Smooth muscle cell (in vitro differentiated cells): ENCODE data around the gene GLRA3. TPM values are rescaled to one million over a fixed set of nuclear protein-coding genes. Genes with fewer than 3 reads are reported as not detected.

Experiments
- DNase-seq: peaks from one replicate; lab custom pipeline; 2025; ENCODE audit not compliant: unreplicated experiment; lab: John Stamatoyannopoulos, UW
- H2AFZ ChIP-seq: fragments of 200-600 bp; sonication (generic); 2 replicates; pipeline ENCODE4 v1.6.0; 2016; ENCODE audit warnings: antibody characterized with exemption, low read depth, mild to moderate bottlenecking
- H3F3A ChIP-seq: fragments of 200-600 bp; sonication (generic); 2 replicates; pipeline ENCODE4 v1.6.0; 2017; ENCODE audit warnings: antibody characterized with exemption, low read depth
- H3K27ac ChIP-seq: fragments of 200-600 bp; sonication (generic); 2 replicates; pipeline ENCODE4 v1.5.1; 2016; ENCODE audit warnings: low read depth, mild to moderate bottlenecking
- H3K27me3 ChIP-seq: fragments of 200-600 bp; sonication (generic); 2 replicates; pipeline ENCODE4 v1.6.1; 2016; ENCODE audit warnings: low read depth, mild to moderate bottlenecking
- H3K36me3 ChIP-seq: fragments of 200-600 bp; sonication (generic); 2 replicates; pipeline ENCODE4 v1.5.1; 2016; ENCODE audit warnings: low read depth
- H3K4me1 ChIP-seq: fragments of 200-600 bp; sonication (generic); 2 replicates; pipeline ENCODE4 v1.5.1; 2016; ENCODE audit warnings: low read depth
- H3K4me2 ChIP-seq: fragments of 200-600 bp; sonication (generic); 2 replicates; pipeline ENCODE4 v1.6.0; 2016; ENCODE audit warnings: mild to moderate bottlenecking
- H3K4me3 ChIP-seq: fragments of 200-600 bp; sonication (generic); 2 replicates; pipeline ENCODE4 v1.5.1; 2016; ENCODE audit warnings: mild to moderate bottlenecking
- H3K79me2 ChIP-seq: fragments of 200-600 bp; sonication (generic); 2 replicates; pipeline ENCODE4 v1.6.0; 2016; ENCODE audit warnings: low read depth, mild to moderate bottlenecking
- H3K9ac ChIP-seq: fragments of 200-600 bp; sonication (generic); 2 replicates; pipeline ENCODE4 v1.6.0; 2016; ENCODE audit warnings: low read depth
- H3K9me3 ChIP-seq: fragments of 200-600 bp; sonication (generic); replicated peaks from 2 replicates; pipeline ENCODE4 v1.5.1; 2016; ENCODE audit warnings: low read depth
- H4K20me1 ChIP-seq: fragments of 200-600 bp; sonication (generic); 2 replicates; pipeline ENCODE4 v1.6.0; 2016; ENCODE audit warnings: low read depth
- WGBS: methylation state at CpG from one replicate; pipeline ENCODE4 v1.1.7; 2016; ENCODE audit warnings: low lambda C conversion rate; 5-methylcytosine and 5-hydroxymethylcytosine counted together
- polyA plus RNA-seq: library from polyadenylated mRNA; unstranded; fragments of >200 nt; fragmentation: Nextera tagmentation; extraction: Ambion mirVana; gene quantifications from 2 replicates; pipeline ENCODE4 v1.2.1, GENCODE V29; 2016
- total RNA-seq: library from RNA; depleted of rRNA; stranded (reverse); fragments of >200 nt; gene quantifications from 2 replicates; pipeline ENCODE4 v1.2.3, GENCODE V29; 2014
- TF ChIP-seq, protein P1 (sequence below): fragments of 200-600 bp; sonication (generic); IDR thresholded peaks from 2 replicates; pipeline ENCODE4 v1.5.1; 2017; ENCODE audit warnings: borderline replicate concordance, mild to moderate bottlenecking, antibody characterized with exemption; ENCODE audit not compliant: insufficient read depth, poor library complexity, severe bottlenecking

GLRA3 gene
- total and polyA plus RNA-seq, 2 experiments from 2014 or later = not detected

DNA sequence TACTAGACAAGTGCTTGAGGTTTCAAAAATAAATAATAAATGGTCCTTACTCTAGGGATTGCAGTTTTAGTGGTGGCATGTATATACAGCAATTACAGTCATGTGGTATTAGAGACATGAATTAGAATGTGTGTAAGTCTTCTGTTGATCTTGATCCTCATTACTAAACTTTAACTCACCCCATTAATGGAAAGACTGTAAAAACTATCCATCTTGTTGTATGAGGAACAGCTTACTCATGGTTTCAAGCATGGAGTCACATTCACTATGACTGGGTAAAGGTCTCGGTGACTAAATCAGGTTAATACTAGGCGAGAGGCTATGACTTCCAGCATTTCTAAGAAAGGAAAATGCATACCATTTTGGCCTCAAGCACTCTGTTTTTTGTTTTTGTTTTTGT lies 199.8 kb downstream of the GLRA3 start:
- TF ChIP-seq, protein P1, sequence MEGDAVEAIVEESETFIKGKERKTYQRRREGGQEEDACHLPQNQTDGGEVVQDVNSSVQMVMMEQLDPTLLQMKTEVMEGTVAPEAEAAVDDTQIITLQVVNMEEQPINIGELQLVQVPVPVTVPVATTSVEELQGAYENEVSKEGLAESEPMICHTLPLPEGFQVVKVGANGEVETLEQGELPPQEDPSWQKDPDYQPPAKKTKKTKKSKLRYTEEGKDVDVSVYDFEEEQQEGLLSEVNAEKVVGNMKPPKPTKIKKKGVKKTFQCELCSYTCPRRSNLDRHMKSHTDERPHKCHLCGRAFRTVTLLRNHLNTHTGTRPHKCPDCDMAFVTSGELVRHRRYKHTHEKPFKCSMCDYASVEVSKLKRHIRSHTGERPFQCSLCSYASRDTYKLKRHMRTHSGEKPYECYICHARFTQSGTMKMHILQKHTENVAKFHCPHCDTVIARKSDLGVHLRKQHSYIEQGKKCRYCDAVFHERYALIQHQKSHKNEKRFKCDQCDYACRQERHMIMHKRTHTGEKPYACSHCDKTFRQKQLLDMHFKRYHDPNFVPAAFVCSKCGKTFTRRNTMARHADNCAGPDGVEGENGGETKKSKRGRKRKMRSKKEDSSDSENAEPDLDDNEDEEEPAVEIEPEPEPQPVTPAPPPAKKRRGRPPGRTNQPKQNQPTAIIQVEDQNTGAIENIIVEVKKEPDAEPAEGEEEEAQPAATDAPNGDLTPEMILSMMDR = no peak
- 85% methylated on average over 2 of the region's 2 CpGs for WGBS
- no peak overlapping the region for H2AFZ ChIP-seq

DNA sequence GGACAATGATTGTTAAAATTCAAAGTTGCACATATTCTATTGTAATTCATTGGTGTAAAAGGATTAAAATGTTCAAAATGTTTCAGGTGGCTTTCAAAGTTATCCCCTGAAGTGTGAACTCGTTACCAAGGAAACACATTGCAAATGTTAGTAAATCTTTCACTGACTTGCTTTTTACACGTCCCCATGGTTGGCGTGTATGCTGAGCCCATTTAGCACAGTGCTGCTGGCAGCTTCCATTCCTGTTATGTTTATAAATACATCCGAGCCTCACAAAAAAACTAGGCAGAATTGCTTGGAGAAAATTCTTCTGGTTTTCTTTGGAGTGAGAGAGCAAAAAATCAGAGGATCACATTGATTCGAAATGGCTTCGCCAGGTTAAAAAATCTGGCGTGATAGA lies 200.9 kb downstream of the GLRA3 start:
- no peaks in the 10 kb centered on the region for H3K27me3 ChIP-seq
- TF ChIP-seq, protein P1 = no peak
- WGBS = 93% methylated on average over 7 of the region's 7 CpGs
- no peak overlapping the region for H3K9ac ChIP-seq
- no peaks in the 10 kb centered on the region for H4K20me1 ChIP-seq
- no peak overlapping the region for H2AFZ ChIP-seq
- no peaks in the 10 kb centered on the region for H3K79me2 ChIP-seq
- H3K27ac ChIP-seq = no peak overlapping the region
- no peaks in the 10 kb centered on the region for H3K9me3 ChIP-seq
- no peak overlapping the region for H3K4me2 ChIP-seq
- no peak for DNase-seq
- no peaks in the 10 kb centered on the region for H3K4me1 ChIP-seq
- H3K36me3 ChIP-seq = no peaks in the 10 kb centered on the region
- H3F3A ChIP-seq = no peaks in the 10 kb centered on the region
- no peak overlapping the region for H3K4me3 ChIP-seq

More for the DNA sequence above, 199.8 kb downstream of the GLRA3 start:
- no peaks in the 10 kb centered on the region for H3K4me1 ChIP-seq
- H3K9ac ChIP-seq = no peak overlapping the region
- DNase-seq = no peak
- no peaks in the 10 kb centered on the region for H4K20me1 ChIP-seq
- H3K27ac ChIP-seq = no peak overlapping the region
- H3K36me3 ChIP-seq = no peaks in the 10 kb centered on the region
- H3F3A ChIP-seq = no peaks in the 10 kb centered on the region
- no peaks in the 10 kb centered on the region for H3K27me3 ChIP-seq
- no peaks in the 10 kb centered on the region for H3K79me2 ChIP-seq
- no peaks in the 10 kb centered on the region for H3K9me3 ChIP-seq
- H3K4me2 ChIP-seq = no peak overlapping the region
- H3K4me3 ChIP-seq = no peak overlapping the region

DNA sequence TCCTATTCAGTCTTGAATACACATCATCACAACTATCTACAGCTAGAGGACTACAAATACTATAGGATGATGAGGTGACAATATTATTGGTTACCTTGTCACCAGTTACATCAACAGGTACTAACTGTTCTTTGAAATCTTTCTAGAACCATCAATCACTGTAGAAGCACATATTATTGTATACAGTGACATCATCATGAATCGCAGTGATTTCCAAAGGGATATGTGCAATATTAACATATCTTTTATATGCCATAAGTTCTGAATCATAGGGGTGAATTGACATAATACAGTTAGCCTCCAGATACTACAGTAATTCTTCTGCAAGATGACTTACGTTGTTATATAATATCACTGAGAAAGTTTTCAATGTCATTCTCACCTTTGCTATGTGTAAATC lies 201.6 kb downstream of the GLRA3 start:
- Histone ChIP-seq H2AFZ (no peak overlapping the region), H3F3A (no peaks in the 10 kb centered on the region), H3K4me2 (no peak overlapping the region), H3K79me2 (no peaks in the 10 kb centered on the region), H3K36me3 (no peaks in the 10 kb centered on the region), H4K20me1 (no peaks in the 10 kb centered on the region), H3K9ac (no peak overlapping the region), H3K27me3 (no peaks in the 10 kb centered on the region), H3K27ac (no peak overlapping the region), H3K4me3 (no peak overlapping the region), H3K4me1 (no peaks in the 10 kb centered on the region), H3K9me3 (no peaks in the 10 kb centered on the region)
- TF ChIP-seq, protein P1 = no peak
- no peak for DNase-seq
- 100% methylated on average over 2 of the region's 2 CpGs for WGBS

- Histone ChIP-seq H3K27me3 (no peaks in the 10 kb centered on the region), H3K27ac (no peak overlapping the region), H2AFZ (no peak overlapping the region), H3K4me2 (no peak overlapping the region), H3K36me3 (no peaks in the 10 kb centered on the region), H3K79me2 (no peaks in the 10 kb centered on the region), H4K20me1 (no peaks in the 10 kb centered on the region), H3K4me1 (no peaks in the 10 kb centered on the region), H3K9me3 (no peaks in the 10 kb centered on the region), H3K4me3 (no peak overlapping the region), H3K9ac (no peak overlapping the region), H3F3A (no peaks in the 10 kb centered on the region)
- TF ChIP-seq, protein P1 = no peak
- DNase-seq = no peak
- WGBS = 60% methylated on average over 1 of the region's 1 CpG
Measured at GRCh38 chr4:174626342-174627008, 202.6 kb downstream of the GLRA3 start.
